Stimulated activated naive CD4-positive, alpha-beta T cell treated with Interleukin-2 at 50 U/mL for 16 hours (primary cell): ENCODE results near the gene TMCO4.

Experiments
- DNase-seq: peaks from one replicate; lab custom pipeline; 2025; lab: John Stamatoyannopoulos, UW

The TMCO4 gene

GRCh38 chr1:19747761-19748160 is 52.0 kb downstream of the TMCO4 start:
- no peak for DNase-seq

- DNase-seq = no peak
These were observed 54.8 kb downstream of the TMCO4 start for GRCh38 chr1:19744886-19745285.

- DNase-seq = no peak
These were observed 55.4 kb downstream of the TMCO4 start for GRCh38 chr1:19744335-19744743.

- no peak for DNase-seq
These were observed 55.9 kb downstream of the TMCO4 start for GRCh38 chr1:19743793-19744192.

- no peak for DNase-seq
These were observed 56.5 kb downstream of the TMCO4 start for GRCh38 chr1:19743180-19743579.

GRCh38 chr1:19739628-19740027 is 60.1 kb downstream of the TMCO4 start:
- DNase-seq = no peak

GRCh38 chr1:19738669-19739068 is 61.0 kb downstream of the TMCO4 start:
- no peak for DNase-seq

GRCh38 chr1:19738076-19738475 is 61.6 kb downstream of the TMCO4 start:
- no peak for DNase-seq

GRCh38 chr1:19737104-19737825 is 62.5 kb downstream of the TMCO4 start:
- no peak for DNase-seq

GRCh38 chr1:19735440-19736127 is 64.1 kb downstream of the TMCO4 start:
- no peak for DNase-seq

- DNase-seq = no peak
These were observed 65.2 kb downstream of the TMCO4 start for GRCh38 chr1:19734472-19734999.

GRCh38 chr1:19734056-19734455 is 65.7 kb downstream of the TMCO4 start:
- DNase-seq = no peak

- no peak for DNase-seq
These were observed 66.1 kb downstream of the TMCO4 start for GRCh38 chr1:19733615-19734014.

- no peak for DNase-seq
These were observed 68.3 kb downstream of the TMCO4 start for GRCh38 chr1:19731311-19731821.

GRCh38 chr1:19730793-19731192 is 68.9 kb downstream of the TMCO4 start:
- DNase-seq = no peak

GRCh38 chr1:19730232-19730631 is 69.5 kb downstream of the TMCO4 start:
- no peak for DNase-seq

- no peak for DNase-seq
These were observed 71.1 kb downstream of the TMCO4 start for GRCh38 chr1:19728413-19729145.

- no peak for DNase-seq
These were observed 74.1 kb downstream of the TMCO4 start for GRCh38 chr1:19725606-19726005.

GRCh38 chr1:19723874-19724273 is 75.8 kb downstream of the TMCO4 start:
- DNase-seq = no peak

- no peak for DNase-seq
These were observed 78.7 kb downstream of the TMCO4 start for GRCh38 chr1:19720973-19721372.

- no peak for DNase-seq
These were observed 79.5 kb downstream of the TMCO4 start for GRCh38 chr1:19720174-19720573.

GRCh38 chr1:19717467-19717866 is 82.2 kb downstream of the TMCO4 start:
- no peak for DNase-seq
